SU-DHL-6 (cell line): ENCODE measurements around the gene ZNF273.

ENCODE experiments used
- EZH2phosphoT487 ChIP-seq: fragments of 200-600 bp; sonication (generic), shearing (Covaris generic); conservative IDR thresholded peaks from 2 replicates; pipeline ENCODE4 v1.6.1; 2018; ENCODE audit warnings: mild to moderate bottlenecking, antibody characterized with exemption, low read length, moderate library complexity, mixed read lengths
- TF ChIP-seq, protein P1 (sequence below): fragments of 200-600 bp; sonication (generic); IDR thresholded peaks from one replicate; pipeline ENCODE4 v1.5.1; 2017; ENCODE audit warnings: antibody characterized with exemption, mild to moderate bottlenecking, low read length, moderate library complexity; ENCODE audit not compliant: insufficient read depth, poor library complexity, severe bottlenecking

DNA sequence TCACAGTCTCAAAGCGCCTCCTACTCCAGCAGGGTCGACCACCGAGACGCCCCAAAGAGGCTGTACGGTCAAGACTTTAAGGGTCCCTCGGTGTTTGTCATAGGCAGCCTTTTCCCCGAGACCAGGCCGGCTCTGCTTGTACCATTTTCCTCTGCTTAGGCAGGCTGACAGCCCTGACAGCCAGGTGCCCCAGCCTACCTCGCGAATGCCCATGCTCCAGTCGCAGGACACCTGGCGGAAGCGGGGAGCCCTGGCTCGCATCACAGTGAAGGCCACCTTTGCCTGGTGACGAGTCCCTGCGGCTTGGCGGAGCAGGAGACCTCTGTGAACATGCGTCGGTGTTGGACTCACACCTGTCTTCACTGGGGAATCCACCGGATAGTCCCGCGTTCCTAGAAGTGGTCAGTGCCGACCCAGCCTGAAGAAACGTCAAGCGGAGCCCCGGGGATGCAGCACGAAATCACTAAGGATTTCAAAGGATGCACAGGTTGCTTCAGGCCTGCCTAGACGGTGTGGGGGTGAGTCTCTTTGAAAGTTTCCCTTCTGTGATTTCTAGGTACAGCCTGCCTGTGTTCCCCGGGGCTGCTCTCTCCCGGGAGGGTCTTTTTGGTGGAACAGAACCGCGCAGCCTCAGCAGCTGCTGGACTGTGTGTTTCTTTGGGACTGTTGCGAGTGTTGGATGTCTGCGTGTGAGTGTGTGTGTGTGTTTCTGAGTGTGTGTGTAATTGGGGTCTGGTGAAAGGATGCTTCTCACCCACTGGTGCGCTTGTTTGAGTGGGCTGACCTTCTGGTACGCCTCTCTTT lies 30.5 kb upstream of the ZNF273 start:
- TF ChIP-seq, protein P1, sequence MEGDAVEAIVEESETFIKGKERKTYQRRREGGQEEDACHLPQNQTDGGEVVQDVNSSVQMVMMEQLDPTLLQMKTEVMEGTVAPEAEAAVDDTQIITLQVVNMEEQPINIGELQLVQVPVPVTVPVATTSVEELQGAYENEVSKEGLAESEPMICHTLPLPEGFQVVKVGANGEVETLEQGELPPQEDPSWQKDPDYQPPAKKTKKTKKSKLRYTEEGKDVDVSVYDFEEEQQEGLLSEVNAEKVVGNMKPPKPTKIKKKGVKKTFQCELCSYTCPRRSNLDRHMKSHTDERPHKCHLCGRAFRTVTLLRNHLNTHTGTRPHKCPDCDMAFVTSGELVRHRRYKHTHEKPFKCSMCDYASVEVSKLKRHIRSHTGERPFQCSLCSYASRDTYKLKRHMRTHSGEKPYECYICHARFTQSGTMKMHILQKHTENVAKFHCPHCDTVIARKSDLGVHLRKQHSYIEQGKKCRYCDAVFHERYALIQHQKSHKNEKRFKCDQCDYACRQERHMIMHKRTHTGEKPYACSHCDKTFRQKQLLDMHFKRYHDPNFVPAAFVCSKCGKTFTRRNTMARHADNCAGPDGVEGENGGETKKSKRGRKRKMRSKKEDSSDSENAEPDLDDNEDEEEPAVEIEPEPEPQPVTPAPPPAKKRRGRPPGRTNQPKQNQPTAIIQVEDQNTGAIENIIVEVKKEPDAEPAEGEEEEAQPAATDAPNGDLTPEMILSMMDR: no peak
- TF ChIP-seq EZH2phosphoT487: no peak
